HG02885 (cell line): ENCODE data around the gene LUC7L3.
"Not testable (repeated sequence)": the region's sequence is repeated elsewhere in the genome, so short reads cannot be mapped to it uniquely, and the experiment has no call there.

Source experiments
- ATAC-seq: cut with Tn5 transposase; IDR thresholded peaks from one replicate; pipeline ENCODE4 v1.9.1; 2021; ENCODE audit warnings: mild to moderate bottlenecking; ENCODE audit not compliant: unreplicated experiment, poor library complexity

LUC7L3 gene, protein sequence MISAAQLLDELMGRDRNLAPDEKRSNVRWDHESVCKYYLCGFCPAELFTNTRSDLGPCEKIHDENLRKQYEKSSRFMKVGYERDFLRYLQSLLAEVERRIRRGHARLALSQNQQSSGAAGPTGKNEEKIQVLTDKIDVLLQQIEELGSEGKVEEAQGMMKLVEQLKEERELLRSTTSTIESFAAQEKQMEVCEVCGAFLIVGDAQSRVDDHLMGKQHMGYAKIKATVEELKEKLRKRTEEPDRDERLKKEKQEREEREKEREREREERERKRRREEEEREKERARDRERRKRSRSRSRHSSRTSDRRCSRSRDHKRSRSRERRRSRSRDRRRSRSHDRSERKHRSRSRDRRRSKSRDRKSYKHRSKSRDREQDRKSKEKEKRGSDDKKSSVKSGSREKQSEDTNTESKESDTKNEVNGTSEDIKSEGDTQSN

GRCh38 chr17:50719144-50719923 is at the start of gene LUC7L3:
Gene LUC7L3 (plus strand): TSS chr17:50719603. CDS start chr17:50719733, 130 bp downstream.
- ATAC-seq = peak; percentile 96

DNA sequence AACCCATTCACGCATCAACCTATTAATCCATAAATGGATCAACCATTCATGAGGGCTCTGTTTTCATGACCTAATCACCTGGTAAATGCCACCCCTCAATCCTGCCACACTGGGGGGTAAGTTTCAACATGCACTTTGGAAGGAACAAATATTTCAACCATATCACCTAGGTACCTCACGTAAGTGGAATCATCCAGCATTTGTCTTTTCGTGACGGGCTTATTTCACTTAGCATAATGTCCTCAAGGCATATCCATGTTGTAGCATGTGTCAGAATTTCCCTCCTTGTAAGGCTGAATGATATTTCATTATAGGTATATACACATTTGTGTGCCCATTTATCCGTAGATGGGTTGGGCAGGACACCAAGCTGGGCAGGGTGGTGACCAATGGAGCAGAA is 47.3 kb upstream of the LUC7L3 start:
- no peak for ATAC-seq

DNA sequence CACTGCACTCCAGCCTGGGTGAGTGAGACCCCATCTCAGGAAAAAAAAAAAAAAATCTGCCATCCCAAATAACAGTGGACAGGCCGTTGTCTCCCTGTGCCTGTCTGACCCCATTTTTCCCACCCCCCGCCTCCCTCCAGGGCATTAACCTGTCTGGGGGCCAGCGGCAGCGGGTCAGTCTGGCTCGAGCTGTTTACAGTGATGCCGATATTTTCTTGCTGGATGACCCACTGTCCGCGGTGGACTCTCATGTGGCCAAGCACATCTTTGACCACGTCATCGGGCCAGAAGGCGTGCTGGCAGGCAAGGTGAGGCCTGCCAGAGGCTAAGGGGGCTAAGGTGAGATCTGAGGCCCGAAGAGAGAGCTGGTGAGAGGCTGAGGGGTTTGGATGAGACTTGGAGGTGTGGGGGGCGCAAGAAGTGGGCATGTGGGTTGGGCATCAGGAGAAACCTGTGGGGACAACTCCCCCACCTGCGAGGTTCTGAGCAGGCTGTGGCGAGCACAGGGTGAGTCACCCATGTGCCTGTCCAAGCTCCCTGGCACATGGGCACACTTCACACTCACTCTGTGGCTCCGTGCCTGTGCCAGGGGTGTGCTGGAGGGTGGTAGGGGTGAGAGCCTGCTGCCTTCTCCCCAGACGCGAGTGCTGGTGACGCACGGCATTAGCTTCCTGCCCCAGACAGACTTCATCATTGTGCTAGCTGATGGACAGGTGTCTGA is 46.4 kb upstream of the LUC7L3 start:
- ATAC-seq = no peak

- ATAC-seq = no peak
These were observed 44.2 kb upstream of the LUC7L3 start for GRCh38 chr17:50675190-50675589.

DNA sequence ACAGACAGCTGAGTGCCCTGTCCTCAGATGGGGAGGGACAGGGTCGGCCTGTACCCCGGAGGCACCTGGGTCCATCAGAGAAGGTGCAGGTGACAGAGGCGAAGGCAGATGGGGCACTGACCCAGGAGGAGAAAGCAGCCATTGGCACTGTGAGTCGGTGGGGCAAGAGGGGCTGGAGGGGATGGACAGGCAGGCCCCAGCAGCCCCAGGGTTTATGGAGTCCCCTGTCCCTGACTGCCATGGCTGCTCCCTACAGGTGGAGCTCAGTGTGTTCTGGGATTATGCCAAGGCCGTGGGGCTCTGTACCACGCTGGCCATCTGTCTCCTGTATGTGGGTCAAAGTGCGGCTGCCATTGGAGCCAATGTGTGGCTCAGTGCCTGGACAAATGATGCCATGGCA is 43.8 kb upstream of the LUC7L3 start:
- ATAC-seq = no peak

DNA sequence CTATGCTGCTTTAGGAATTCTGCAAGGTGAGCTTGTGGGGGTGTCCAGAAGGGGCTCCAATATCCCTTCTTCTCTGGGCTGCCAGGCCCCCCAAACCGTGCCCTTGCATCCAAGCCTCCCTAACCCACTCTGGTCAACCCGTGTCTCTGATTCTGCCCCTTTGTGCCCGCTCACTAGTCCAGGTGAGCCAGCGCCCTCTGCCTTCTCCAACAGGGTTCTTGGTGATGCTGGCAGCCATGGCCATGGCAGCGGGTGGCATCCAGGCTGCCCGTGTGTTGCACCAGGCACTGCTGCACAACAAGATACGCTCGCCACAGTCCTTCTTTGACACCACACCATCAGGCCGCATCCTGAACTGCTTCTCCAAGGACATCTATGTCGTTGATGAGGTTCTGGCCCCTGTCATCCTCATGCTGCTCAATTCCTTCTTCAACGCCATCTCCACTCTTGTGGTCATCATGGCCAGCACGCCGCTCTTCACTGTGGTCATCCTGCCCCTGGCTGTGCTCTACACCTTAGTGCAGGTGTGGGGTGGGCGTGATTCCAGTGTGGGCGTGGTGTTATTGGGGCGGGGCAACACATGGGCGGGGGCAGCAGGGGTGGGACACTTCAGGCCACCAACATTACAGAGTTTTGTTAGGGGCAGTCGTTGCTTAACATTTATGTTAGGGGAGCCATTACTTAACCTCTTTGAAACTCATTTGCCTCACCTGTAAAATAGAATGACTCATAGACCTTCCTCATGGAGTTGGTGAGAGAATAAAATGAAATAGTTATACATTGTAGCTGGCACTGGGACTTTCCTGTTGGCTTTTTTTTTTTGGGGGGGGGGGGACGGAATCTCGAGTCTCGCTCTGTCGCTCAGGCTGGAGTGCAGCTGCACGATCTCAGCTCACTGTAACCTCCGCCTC is 43.1 kb upstream of the LUC7L3 start:
- no peak for ATAC-seq

GRCh38 chr17:50677851-50678375 is 41.5 kb upstream of the LUC7L3 start:
- ATAC-seq = no peak

DNA sequence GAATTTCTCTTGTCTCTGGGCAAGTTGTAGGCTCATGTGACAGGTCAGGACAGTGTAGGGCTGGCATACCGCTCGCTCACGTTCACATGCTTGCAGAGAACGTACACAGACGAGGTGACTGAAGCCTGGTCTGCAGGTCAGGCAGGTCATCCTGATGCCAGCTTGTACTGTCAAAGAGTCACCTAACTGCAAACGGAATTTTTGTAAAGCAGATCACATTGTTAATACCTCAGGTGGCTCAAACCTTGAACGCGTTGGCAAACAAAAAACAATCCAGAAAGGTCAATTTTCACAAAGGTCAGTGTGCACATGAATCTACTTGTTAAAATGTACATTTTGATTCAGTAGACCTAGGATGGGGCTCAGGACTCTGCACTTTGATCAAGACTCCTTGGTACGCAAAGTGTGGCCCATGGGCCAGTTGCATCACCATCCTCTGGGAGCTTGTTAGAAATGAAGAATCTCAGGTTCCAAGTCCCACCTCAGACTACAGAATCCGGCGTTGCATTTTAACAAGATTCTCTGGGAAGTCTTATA is 40.3 kb upstream of the LUC7L3 start:
- ATAC-seq = no peak

DNA sequence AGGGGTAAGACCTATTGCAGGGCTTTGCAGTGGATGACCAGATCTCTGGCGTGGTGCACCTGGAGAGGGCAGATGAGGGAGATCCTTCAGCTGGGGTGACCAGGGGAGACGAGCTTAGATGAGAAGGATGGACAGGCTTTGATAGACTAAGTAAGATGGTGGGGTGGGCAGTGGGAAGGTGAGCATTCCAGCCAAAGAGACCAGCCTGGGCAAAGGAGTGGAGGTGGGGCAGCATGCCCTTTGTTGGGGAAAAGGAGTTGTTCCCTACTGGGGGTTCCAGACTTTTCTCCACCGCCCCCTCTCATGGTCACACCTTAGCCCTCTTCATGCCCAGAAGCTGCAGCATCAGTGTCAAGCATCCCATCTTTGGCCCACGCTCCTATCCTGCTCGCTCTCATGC is 39.3 kb upstream of the LUC7L3 start:
- no peak for ATAC-seq

DNA sequence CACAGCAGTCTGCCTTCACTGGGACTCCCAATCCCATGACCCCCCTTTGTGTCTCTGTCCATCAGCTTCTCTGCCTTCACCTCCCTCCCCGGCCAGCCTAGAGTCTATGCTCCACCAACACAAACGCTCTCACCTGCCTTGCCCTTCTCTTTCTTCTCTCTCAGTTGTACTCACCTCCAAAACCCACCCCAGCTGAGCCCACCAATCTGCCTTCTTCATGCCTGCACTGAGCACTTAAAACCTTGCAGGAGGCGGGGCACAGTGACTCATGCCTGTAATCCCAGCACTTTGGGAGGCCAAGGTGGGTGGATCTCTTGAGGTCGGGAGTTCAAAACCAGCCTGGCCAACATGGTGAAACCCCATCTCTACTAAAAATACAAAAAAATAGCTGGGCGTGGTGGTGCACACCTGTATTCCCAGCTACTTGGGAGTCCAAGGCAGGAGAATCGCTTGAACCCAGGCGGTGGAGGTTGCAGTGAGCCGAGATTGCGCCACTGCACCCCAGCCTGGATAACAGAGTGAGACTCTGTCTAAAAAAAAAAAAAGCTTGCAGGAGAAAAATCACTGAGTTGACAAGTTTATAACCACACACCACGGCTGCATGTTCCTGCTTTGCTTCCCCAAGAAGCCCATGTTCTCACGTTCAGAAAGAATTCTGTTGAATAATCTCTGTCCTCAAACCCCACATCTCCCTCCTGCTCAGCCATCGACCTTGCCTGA is 38.7 kb upstream of the LUC7L3 start:
- not testable (repeated sequence) for ATAC-seq

DNA sequence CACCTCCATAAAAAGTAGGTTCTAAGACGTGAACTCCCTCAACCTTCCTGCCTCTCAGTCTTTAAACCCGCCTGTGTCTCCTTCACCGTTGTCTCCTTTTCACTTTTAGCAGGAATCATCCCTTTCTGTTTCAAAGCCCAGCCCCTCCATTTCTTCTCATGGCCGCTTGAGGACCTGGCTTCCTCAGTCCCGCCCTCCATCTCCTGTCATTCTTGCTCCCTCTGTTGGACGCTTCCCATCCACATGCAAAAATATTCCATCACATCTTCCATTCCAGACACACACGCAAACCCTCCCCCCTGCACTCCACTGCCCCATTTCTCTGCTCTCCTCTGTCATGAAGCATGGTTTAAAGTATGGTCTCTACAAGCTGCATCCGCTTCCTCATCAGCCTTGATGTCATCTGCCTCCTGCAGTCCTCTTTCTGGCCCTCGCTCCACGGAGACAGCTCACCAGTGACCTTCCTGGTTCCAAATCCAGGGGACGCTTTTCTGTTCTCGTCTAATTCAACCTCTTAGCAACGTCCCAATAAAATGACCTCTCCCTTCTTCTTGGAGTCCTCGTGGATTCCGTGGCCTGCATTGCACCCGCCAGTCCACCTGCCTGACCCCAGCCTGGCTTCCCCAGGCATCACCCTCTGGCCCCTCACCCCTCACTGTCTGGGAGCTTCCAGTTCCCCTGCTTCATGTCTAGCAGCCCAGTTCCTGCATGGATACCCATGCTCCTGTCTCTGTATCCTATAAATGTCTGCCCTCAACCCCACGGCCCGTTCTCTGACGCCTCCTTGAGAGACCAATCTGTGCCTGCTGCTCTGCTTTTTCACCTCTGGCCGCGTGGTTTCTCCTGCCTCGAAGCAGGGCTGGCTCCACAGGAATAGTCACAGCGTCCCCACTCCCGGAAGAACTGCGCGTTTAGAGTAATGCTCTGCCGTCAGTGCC is 37.9 kb upstream of the LUC7L3 start:
- no peak for ATAC-seq

DNA sequence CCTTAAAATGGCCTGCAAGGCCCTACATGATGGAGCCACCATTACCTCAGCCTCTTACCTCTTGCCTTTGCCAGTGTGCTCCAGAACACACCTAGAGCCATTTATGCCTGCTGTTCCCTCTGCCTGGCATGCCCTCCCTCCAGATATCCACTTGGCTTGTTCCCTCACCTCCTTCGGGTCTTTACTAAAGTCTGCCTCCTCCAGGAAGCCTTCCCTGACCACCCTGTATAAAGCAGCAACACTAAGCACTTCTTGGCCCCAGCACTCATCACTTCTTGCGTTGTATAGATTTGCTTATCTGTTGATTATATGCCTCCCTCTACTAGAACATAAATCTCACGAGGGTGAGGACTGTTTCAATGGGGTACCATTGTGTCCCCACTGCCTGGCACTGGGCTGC is 37.0 kb upstream of the LUC7L3 start:
- no peak for ATAC-seq

- ATAC-seq = no peak
These were observed 36.5 kb upstream of the LUC7L3 start for GRCh38 chr17:50682938-50683337.

DNA sequence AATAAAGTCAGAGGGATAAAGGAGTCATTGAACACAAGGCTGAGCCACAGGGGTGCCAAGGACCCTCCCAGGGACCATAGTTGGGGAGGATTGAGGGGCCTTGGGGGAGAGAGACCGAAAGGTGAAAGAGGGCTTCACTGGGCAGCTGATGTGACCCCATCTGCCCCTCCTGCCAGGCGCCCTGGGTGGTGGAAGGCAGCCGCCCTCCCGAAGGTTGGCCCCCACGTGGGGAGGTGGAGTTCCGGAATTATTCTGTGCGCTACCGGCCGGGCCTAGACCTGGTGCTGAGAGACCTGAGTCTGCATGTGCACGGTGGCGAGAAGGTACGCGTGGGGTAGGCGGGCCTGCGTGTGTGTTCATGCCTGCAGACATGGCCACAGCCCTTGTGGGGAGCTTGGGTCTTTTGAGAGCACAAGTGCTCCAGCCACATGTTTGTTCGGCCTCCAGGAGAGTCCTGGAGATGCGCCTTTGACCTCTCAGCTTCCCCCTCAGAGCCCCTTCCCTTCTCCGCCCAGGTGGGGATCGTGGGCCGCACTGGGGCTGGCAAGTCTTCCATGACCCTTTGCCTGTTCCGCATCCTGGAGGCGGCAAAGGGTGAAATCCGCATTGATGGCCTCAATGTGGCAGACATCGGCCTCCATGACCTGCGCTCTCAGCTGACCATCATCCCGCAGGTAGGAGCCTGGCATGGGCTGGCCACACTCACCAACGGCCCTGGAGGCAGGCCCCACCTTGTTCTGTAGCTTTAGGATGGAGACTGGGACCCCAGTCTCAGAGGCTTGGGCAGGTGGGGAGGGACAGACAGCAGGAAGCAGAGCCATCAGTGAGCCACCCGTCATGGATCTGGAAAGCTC is 35.7 kb upstream of the LUC7L3 start:
- ATAC-seq = no peak

DNA sequence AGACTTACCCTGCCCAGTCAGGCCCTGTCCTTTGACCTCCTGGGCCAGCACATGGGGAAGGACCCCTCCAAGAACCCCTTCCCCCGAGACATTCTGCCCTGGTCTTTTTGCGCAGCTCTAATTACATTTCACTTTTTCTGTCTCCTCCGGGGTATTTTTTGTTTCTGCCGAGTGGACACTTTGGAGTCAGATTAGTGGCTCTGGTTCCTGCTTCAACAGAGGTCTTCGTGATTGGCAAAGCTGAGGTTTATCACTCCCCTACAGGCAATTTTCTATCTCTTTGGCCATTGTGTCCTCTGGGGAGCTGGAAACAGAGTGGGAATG is 35.2 kb upstream of the LUC7L3 start:
- no peak for ATAC-seq

DNA sequence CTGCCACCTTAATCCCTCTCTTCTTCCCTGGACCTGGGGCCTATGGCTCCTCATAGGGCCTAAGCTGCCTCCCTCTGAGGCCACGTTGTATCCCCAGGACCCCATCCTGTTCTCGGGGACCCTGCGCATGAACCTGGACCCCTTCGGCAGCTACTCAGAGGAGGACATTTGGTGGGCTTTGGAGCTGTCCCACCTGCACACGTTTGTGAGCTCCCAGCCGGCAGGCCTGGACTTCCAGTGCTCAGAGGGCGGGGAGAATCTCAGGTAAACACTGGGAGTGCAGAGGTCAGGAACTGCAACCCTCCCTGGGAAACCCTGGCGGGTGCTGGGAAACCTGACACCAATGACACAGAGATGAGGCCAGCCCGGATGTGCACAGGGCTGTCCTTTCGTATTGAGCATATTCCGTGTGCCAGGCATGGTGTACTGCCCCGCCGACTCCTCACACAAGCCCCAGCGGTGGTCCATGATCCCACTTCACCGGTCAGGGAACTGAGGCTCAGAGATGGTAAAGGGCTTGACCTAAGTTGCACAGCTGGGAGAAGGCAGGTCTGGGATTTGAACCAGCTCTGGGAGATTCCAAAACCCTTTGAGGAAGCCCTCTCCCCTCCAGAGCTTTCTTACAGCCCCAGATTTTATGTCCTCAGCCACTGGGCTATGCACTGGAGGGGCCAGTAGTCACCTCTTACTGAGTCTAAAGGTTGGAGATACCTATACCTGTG is 34.6 kb upstream of the LUC7L3 start:
- no peak for ATAC-seq
